ENCODE results near the gene RAD51.

Gene RAD51

DNA sequence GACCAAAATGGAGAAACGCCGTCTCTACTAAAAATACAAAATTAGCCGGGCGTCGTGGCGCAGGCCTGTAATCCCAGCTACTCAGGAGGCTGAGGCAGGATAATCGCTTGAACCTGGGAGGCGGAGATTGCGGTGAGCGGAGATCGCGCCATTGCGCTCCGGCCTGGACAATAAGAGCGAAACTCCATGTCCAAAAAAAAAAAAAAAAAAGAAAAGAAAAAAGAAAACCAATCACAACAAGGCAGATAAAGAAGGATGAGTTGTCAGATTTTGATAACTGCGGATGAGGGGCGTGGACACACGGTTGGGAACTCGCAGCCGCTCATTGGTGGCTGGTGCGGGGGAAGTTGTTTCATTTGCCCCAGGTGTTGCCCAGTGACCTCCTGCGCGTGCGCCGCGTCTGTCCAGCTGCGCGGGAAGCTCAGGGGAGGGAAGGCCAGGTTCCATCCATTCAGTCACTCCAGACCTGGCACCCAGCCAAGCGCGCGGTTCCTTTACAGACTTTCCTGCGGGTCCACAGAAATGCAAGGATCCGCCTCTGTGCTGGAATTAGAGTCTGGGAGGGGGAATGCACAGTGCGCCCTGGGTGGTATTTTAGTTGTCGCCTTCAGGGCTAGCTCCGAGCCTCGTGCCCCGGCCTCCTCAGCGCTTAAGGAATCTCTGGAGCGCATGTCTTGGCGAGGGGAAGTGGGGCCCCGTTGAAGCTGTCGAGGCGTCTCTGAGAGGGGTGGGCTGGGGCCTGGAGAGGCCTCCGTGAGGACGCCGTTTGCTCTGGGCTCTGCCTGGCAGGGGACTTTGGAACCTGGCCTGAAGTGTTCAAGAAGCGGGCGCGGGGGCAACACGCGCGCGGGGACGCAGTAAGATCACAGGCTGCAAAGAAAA lies 68.2 kb downstream of the RAD51 start:
- DNase-seq (ENCODE audit: low read depth), result peak; percentile 26

DNA sequence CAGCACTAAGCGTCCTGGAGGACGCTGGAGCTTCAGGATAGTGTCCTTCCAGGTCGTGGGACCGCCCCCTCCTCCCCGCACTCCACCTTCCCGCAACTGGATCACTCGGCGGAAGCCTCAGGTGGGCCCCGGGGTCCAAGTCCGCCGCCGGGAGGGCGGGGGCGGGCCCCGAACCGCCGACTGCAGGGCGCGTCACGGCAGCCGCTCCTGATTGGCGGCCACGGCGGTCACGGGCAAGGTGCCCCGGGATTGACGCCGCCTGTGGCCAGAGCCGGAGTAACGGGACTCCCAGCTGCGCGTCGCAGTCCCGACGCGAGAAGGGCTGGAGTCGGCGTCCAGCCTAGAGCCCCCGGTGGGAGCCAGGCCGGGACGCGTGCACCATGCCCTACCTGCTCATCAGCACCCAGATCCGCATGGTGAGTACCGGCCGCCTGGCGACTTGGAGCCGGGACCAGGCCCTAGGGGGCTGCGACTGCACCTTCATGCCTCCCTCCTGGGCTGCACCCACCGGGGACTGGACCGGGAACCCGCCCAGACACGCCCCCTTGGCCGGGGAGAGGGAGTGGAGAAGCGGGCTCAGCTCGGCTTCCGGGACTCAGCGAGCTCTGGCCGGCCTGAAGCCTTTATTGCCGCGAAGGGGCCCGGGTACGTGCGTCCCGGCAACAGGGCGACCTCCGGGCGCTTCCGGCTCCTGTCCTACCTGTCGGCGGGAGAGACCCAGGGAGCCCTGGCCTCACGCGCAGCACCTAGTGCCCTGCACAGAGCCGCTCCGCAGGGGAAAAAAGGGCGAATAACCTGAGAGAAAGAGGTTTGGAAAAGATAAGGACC lies 69.0 kb downstream of the RAD51 start, which contains the start of gene GCHFR:
TSS of gene GCHFR (plus strand) at position 268 of the 828 bp plus-strand sequence. CDS start at position 381, 113 bp downstream.
- DNase-seq (ENCODE audit: low read depth), result peak; percentile 53

- DNase-seq (ENCODE audit: low read depth), result peak; percentile 19
These were observed 69.7 kb downstream of the RAD51 start for GRCh38 chr15:40764629-40765103.

DNA sequence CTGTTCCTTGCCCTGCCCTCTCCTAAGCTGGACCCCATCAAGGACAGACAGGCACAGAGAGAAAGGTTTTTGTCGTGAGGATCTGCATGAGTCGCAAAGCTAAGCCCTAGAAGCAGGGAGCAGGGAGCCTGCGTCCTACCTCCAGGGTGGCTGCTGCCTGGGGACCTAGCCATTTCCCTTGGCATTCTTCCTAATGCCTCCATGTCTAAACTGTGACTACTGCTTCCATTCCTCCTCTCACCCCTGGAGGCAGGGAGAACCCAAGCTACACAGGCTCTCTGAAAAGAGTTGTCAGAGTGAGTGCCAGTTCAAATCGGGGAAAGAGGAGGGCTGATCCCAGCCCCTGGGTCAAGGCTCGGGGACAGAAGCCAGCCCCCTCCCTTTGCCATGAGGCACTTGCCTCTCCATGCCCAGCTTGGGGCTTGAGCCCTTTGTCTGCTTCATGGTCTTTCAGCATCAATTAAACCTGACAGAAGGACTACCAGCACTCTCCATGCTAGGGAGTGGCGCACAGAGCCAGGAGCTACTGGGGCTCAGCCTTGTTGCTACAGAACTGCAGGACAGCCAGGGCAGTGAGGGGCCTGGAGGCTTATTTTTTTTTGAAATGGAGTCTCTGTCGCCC lies 71.3 kb downstream of the RAD51 start:
- no peak for DNase-seq (ENCODE audit: low read depth)

DNA sequence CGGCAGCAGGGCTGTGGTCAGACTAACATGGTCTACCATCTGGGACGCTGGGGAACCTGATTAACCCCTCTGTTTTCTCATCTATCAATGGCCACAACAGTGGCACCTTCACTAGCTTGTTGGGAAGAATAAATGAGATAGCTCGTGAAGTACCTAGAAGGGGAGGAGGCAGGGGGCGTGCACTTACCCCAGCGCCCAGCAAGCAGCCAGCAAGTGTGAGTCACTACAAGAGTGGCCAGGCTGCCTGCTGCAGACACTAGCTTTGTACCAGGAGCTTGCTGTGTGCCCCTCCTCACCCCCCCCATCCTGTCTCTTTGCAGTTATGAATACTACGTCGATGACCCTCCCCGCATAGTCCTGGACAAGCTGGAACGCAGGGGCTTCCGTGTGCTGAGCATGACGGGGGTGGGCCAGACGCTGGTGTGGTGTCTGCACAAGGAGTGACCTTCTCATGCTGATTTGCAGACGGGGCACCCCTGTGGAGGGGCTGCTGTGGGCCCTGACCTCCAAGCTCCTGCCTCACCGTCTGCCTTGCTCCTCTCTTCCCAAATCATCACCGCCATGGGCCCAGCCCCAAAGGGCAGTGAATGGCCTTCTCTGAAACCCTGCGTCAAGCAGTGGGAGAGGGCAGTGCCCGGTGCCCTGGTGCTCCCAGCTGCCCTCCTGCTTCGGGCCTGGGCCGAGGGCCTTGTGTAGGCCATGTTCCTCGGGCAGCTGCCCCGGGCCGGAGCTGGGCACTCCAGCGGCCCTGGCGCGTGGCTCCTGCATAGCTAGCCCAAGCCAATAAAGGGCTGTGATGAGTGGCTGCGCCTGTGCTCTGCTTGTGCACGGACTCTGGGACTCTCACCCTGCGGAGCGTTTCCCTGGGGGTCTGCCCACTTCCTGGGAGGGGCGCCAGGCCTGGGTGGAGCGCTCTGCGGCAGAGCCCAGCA lies 72.2 kb downstream of the RAD51 start:
- peak; percentile 67 for DNase-seq (ENCODE audit: low read depth)

DNA sequence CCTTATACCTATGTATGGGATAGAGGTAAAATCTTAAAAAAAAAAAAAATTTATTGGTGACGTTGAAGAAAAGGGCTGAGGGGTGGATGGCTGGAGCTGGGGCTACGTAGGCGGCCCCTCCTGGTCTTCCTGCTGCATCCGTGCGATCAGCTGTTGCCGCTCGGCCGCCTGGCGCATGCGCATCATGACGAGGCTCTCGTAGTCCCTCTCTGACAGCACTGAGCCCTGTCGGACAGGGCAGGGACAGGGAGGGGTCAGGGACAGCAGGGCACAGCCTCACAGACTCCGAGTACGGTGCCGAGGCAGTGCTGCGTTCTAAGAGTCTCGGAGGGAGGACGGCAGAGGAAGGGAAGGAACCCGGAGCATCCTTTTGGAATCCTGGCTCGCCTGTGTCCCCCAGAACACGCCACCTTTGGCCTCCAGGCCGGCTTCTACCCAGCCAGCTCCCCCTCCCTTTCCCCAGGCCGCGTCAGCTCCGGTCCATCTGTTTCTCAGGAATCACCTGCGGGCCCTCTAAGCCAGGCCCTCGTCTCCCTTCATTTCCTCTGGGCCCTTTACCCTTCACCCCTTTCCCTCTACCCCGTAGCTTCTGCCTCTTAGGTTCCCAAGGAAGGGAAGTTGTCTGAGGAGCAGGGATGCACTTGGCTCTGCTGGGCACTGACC lies 73.0 kb downstream of the RAD51 start:
- DNase-seq (ENCODE audit: low read depth), result no peak

DNA sequence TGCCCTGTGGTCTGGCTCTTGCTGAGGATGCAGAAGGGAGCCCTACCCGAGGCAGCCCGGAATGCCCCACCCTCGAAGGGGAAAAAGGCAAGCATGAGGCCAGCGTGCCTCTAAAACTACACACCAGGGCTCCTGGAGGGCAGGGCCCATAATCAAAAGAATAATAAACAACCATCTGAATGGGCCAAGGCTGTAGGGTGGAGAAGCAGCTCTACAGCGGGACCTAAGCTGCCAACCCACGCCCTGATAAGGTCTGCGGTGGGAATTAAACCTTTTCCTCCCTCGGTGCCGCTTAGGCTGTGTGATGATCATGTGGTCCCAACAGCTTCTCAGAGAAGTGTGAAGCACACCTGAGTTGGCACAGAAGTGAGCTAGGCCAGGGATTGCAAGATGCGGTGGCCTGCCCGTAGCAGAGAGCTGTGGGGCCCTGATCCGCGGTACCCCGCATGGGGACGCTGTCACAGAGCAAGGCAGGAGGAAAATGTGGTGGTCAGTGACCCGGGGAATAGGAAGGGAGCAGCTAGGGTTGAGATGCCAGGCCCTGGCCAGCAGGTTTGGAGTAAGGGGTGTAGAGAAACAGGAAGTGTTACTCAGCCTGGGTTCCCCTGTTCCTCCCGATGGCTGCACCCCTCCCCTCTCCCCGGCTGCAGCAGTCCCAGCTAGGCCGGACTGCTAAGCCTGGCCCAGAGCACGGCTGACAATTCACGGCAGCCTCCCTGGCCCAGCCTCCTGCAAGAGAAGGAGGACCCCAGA lies 73.7 kb downstream of the RAD51 start:
- DNase-seq (ENCODE audit: low read depth), result no peak

DNA sequence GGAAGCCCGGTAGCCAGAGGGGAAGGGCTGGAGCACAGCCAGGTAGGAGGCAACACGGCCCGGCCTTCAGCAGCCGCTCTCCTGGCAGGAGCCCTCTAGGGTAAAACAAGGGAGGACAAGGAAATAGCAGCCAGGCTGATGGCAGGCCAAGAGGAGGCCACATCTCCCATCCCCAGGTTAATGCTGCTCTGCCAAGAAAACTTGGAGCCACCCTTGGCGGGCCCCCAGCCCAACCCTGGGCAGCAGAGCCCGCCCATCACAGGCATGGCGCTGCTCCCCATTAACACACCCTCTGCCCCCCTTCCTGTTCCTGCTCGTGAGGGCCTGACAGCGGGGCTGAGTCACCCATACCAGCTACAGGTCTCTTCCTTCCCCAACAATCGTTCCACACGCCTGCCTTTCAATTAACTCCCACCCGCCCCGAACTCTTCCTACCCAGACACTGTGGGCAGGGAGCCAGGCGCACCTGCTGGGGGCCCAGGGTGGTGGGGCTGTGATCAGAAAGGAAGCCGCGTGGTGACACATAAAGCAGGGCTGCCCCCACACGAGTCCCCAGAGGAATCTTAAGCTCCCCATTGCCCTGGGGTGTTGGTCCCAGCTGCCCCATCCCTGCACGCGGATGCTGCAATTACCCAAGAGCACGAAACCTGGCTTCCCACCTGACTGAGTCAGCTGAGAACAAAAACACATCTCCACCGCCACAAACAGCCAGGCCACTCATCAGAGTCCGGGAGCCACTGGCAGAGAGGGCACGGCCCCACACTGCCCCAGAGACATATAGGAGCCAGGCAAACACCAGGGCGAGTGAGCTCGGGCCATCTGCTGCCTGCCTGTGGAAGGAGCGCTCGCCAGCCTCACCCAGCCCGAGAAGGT lies 74.5 kb downstream of the RAD51 start, which contains the start of gene C15orf62:
TSS of gene C15orf62 (plus strand) at position 707 of the 873 bp plus-strand sequence. CDS start 516 bp downstream, outside the sequence.
- DNase-seq (ENCODE audit: low read depth), result peak; percentile 58

DNA sequence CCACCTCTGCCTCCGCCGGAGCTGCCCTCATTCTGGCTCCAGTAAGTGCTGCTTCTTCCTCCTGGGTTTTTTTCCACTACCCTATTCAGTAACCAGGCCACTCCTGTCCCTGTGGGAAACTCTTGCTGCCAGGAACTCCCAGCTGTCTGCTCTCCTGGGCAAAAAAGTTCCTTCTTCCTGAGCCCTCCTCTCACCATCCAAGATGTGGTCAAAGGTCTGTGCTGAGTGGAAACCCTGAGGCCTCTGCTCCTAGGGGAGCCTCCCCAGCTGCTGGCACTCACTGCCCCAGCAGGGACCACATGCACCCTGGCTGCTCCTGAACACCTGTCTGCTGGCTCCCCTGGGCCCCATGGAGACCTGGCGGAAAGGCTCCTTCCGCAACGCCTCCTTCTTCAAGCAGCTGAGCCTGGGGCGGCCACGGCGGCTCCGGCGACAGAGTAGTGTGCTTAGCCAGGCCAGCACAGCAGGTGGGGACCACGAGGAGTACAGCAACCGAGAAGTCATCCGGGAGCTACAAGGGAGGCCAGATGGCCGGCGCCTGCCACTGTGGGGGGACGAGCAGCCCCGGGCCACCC lies 75.3 kb downstream of the RAD51 start:
- DNase-seq (ENCODE audit: low read depth), result no peak

GRCh38 chr15:40771242-40771641 lies 76.3 kb downstream of the RAD51 start:
- no peak for DNase-seq (ENCODE audit: low read depth)

GRCh38 chr15:40772014-40772413 lies 77.0 kb downstream of the RAD51 start:
- no peak for DNase-seq (ENCODE audit: low read depth)

DNA sequence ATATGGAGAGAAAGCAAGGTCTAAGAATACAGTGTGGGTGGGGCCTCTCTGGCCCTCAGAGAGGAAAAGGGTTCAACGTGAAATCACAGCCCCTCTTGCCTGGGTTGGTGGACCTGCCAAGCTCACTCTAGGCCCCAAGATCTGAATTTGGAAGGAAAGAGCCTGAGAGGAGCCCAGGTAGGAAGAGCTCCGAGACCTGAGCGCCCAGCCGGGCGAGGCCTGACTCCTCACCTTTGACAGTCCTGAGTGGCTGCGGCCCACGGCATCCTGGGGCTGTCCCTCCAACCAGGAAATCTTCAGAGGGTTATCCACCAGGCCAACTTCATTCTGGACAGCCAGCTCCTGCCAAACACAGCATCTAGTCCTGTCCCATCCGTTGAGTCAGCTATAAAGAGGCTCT lies 78.5 kb downstream of the RAD51 start:
- DNase-seq (ENCODE audit: low read depth), result no peak

GRCh38 chr15:40773902-40774301 lies 78.9 kb downstream of the RAD51 start:
- DNase-seq (ENCODE audit: low read depth), result no peak

- DNase-seq (ENCODE audit: low read depth), result no peak
These were observed 80.0 kb downstream of the RAD51 start for GRCh38 chr15:40775007-40775406.

- DNase-seq (ENCODE audit: low read depth), result no peak
These were observed 81.0 kb downstream of the RAD51 start for GRCh38 chr15:40775740-40776536.

DNA sequence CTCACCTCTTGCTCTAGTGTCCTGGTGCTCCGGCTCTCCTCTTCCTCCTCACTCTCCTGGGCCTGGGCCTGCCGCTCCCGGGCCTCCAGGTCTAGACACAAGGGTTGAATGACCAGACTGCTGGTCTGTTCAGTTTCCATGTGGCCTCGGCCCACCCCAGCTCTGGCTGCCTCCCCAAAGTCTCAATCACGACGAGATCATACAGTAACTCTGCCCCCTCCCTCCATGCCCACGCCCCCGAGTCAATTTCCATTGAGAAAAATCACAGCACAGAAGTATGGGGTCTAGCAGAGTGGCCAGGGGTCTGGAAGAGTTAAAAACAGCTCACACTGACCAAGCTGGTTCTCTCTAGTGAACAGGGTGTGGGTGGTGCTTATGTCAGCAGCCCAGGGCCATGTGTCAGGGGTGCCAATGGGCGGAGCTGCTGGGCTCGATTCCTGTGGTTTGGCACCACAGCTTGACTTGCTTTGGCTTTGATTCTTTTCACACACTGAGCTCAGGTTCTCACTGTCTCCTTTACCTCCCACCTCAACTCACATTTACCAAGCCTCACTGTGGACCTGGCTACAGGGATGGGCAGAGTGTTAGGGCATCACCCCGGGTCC lies 81.7 kb downstream of the RAD51 start:
- DNase-seq (ENCODE audit: low read depth), result peak; percentile 43
